ENCODE measurements around the gene ABCA4.

DNA sequence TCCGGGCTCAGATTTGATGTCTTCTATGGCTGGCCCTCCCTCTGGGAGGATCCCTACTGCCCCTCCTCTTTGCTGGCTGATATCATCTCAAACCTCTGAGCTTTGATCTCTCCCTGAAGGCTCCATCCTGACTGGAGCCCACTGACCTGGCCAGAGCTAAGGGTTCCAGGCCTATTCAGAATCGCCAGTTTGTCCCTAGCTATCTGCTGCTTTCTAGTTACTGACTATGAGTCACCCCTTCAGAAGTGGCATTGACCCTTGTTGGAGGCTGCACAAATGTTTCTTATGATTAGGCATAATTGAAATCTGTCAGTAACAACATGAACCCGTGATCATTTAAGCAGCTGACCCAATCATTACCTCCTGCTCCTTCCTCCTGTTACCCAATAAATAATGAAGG is 87.1 kb downstream of the ABCA4 start:
- no peak for TF ChIP-seq POLR2A (IDR thresholded peaks at IDR 0.05)
- TF ChIP-seq, protein P1, sequence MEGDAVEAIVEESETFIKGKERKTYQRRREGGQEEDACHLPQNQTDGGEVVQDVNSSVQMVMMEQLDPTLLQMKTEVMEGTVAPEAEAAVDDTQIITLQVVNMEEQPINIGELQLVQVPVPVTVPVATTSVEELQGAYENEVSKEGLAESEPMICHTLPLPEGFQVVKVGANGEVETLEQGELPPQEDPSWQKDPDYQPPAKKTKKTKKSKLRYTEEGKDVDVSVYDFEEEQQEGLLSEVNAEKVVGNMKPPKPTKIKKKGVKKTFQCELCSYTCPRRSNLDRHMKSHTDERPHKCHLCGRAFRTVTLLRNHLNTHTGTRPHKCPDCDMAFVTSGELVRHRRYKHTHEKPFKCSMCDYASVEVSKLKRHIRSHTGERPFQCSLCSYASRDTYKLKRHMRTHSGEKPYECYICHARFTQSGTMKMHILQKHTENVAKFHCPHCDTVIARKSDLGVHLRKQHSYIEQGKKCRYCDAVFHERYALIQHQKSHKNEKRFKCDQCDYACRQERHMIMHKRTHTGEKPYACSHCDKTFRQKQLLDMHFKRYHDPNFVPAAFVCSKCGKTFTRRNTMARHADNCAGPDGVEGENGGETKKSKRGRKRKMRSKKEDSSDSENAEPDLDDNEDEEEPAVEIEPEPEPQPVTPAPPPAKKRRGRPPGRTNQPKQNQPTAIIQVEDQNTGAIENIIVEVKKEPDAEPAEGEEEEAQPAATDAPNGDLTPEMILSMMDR (IDR thresholded peaks at IDR 0.05): no peak
